Psoas muscle (tissue), 8 donors: ENCODE data around the gene COBLL1. TPM values are rescaled to one million over a fixed set of nuclear protein-coding genes. Genes with fewer than 3 reads are reported as not detected.

Source experiments
- ATAC-seq, 4 donors: fragments of 200-7000 bp; cut with Tn5 transposase; one replicate each; pipeline ENCODE4 v1.9.1; 2020; ENCODE audit warnings: moderate library complexity in 3 of 4, mild to moderate bottlenecking in 2 of 4
- DNase-seq, 2 donors: peaks; one replicate each; pipeline ENCODE4 v3.0.0-alpha.2; 2020
- H3K27ac ChIP-seq: fragments of 200-600 bp; one replicate; pipeline ENCODE4 v1.8.0; 2022
- H3K27me3 ChIP-seq, 3 donors: fragments of 200-600 bp in 1 of 3; one replicate each; pipeline versions ENCODE4 v1.6.1 to v1.8.0; 2013 to 2022; ENCODE audit warnings: low read length in 2 of 3, mild to moderate bottlenecking in 2 of 3, moderate library complexity in 1 of 3; ENCODE audit not compliant: insufficient read depth in 3 of 3
- H3K36me3 ChIP-seq, 2 donors: fragments of 200-600 bp in 1 of 2; one replicate each; pipeline versions ENCODE4 v1.6.1 to v1.8.0; 2013 to 2022; ENCODE audit warnings: low read depth in 1 of 2, mild to moderate bottlenecking in 1 of 2, moderate library complexity in 1 of 2; ENCODE audit not compliant: insufficient read depth in 1 of 2
- H3K4me1 ChIP-seq: fragments of 200-600 bp; one replicate; pipeline ENCODE4 v1.8.0; 2022
- H3K4me3 ChIP-seq: fragments of 200-600 bp; one replicate; pipeline ENCODE4 v1.8.0; 2022; ENCODE audit warnings: mild to moderate bottlenecking
- H3K9me3 ChIP-seq: fragments of 200-600 bp; one replicate; pipeline ENCODE4 v1.8.0; 2022
- CTCF ChIP-seq: fragments of 200-600 bp; IDR thresholded peaks from one replicate; pipeline ENCODE4 v1.8.0; 2022; ENCODE audit warnings: antibody characterized with exemption
- WGBS, 3 donors: extraction: QIAGEN DNeasy Blood & Tissue Kit; methylation state at CpG; one replicate each; pipeline versions ENCODE4 v1.1.6 to v1.1.7; 2013; 5-methylcytosine and 5-hydroxymethylcytosine counted together
- intact Hi-C, 2 donors: fragments of 100-400 bp; cut with DNase I; formaldehyde crosslinking; loops; one replicate each; pipeline versions ENCODE4 v1.11.0 to v1.14.2; 2022
- polyA plus RNA-seq, 3 donors: library from polyadenylated mRNA; stranded (reverse); fragments of 200-250 nt; gene quantifications; one replicate each; pipeline ENCODE4 v1.2.3, GENCODE V29; 2013
- total RNA-seq, 4 donors: library from RNA; stranded (reverse); fragmentation: NEBNext Ultra II Directional in 2 of 4; extraction: Animal tissue kit (Norgen Biotek cat#: 25700) in 2 of 4; gene quantifications; one replicate each; pipeline versions ENCODE4 v1.2.1 to v1.2.4, GENCODE V29; 2021 to 2023
- donor health status: healthy with polysubstance abuse.
- donor health status: DM: no; HTN: no; CAD: no; lungs with moderate emphysema.
- donor health status: Bipolar disorder and iron deficiency.
- donor health status: healthy.
- donor health status: DM: yes; HTN: yes; CAD: no.
- donor health status: DM: no; HTN: no; CAD: no.
- donor health status: DM: no; HTN: no; CAD: no.
- donor health status: DM: yes; HTN: yes; CAD: no.

COBLL1 gene
- total and polyA plus RNA-seq, 7 donors: 1.5 to 6.1 (median 3.4) TPM

GRCh38 chr2:164837807-164838206 lies 3.8 kb downstream of the COBLL1 start:
- ATAC-seq (no peak), DNase-seq (no peak)
- Histone ChIP-seq H3K36me3 (no peaks in the 10 kb centered on the region), H3K4me3 (no peak overlapping the region), H3K4me1 (no peaks in the 10 kb centered on the region), H3K9me3 (no peaks in the 10 kb centered on the region), H3K27me3 (no peaks in the 10 kb centered on the region), H3K27ac (no peak overlapping the region)
- WGBS, 3 donors: 85 to 92% (median 85%) methylated on average over 3 of the region's 3 CpGs
- intact Hi-C loops: no loop called here
- no peak for TF ChIP-seq CTCF

- H3K9me3 ChIP-seq: no peaks in the 10 kb centered on the region
- 56 to 67% (median 58%) methylated on average over 3 of the region's 3 CpGs for WGBS, 3 donors
- TF ChIP-seq CTCF: no peak
- intact Hi-C loops: no loop called here
- DNase-seq (no peak), ATAC-seq (no peak)
- H3K27me3 ChIP-seq: no peaks in the 10 kb centered on the region
- no peak overlapping the region for H3K4me3 ChIP-seq
- H3K36me3 ChIP-seq: no peaks in the 10 kb centered on the region
- no peak overlapping the region for H3K27ac ChIP-seq
- H3K4me1 ChIP-seq: no peaks in the 10 kb centered on the region
Measured at GRCh38 chr2:164836907-164837306, 4.7 kb downstream of the COBLL1 start.

- Histone ChIP-seq H3K4me3 (no peak overlapping the region), H3K36me3 (no peaks in the 10 kb centered on the region), H3K27ac (no peak overlapping the region), H3K4me1 (no peaks in the 10 kb centered on the region), H3K9me3 (no peaks in the 10 kb centered on the region), H3K27me3 (no peaks in the 10 kb centered on the region)
- intact Hi-C loops: no loop called here
- no peak for ATAC-seq
- TF ChIP-seq CTCF: no peak
- DNase-seq: no peak
Measured at GRCh38 chr2:164835302-164835701, 6.3 kb downstream of the COBLL1 start.

GRCh38 chr2:164831887-164832286 lies 9.7 kb downstream of the COBLL1 start:
- no peak for TF ChIP-seq CTCF
- DNase-seq (no peak), ATAC-seq (no peak)
- Histone ChIP-seq H3K4me3 (no peak overlapping the region), H3K27me3 (no peaks in the 10 kb centered on the region), H3K4me1 (no peaks in the 10 kb centered on the region), H3K27ac (peak overlapping the region; percentile 46), H3K36me3 (no peaks in the 10 kb centered on the region), H3K9me3 (no peaks in the 10 kb centered on the region)
- WGBS, 3 donors: 55 to 75% (median 71%) methylated on average over 4 of the region's 4 CpGs
- intact Hi-C loops: no loop called here

GRCh38 chr2:164831180-164831579 lies 10.4 kb downstream of the COBLL1 start:
- H3K27me3 ChIP-seq: no peaks in the 10 kb centered on the region
- ATAC-seq: no peak
- H3K4me1 ChIP-seq: peaks cover 6% of the 10 kb centered on the region
- DNase-seq: no peak
- WGBS, 3 donors: 79 to 96% (median 90%) methylated on average over 1 of the region's 1 CpG
- no peak overlapping the region for H3K27ac ChIP-seq
- no peaks in the 10 kb centered on the region for H3K36me3 ChIP-seq
- no peak overlapping the region for H3K4me3 ChIP-seq
- no peaks in the 10 kb centered on the region for H3K9me3 ChIP-seq
- intact Hi-C loops: no loop called here
- no peak for TF ChIP-seq CTCF
